GM12878 (cell line): ENCODE results near the gene MFSD1. TPM values are rescaled to one million over a fixed set of nuclear protein-coding genes. Genes with fewer than 3 reads are reported as not detected.
A peak's percentile ranks its signal among the peaks of the same experiment; 100 is the strongest.
"Not testable (repeated sequence)": the region's sequence is repeated elsewhere in the genome, so short reads cannot be mapped to it uniquely, and the experiment has no call there.

Experiments
- ATAC-seq: fragments of 200-7000 bp; cut with Tn5 transposase; 3 replicates; pipeline ENCODE4 v1.9.1; 2020; ENCODE audit warnings: mild to moderate bottlenecking, moderate library complexity
- BruUV-seq: library from RNA; stranded (reverse); fragments of 400-500 nt; replicated peaks from 2 replicates; lab custom pipeline; 2021; lab: Mats Ljungman, UMichigan
- CTCF ChIA-PET: fragments of 300-600 bp; sonication (Branson Sonifier 250); formaldehyde crosslinking; extraction: SDS; loops from one replicate; lab custom pipeline; 2021; ENCODE audit warnings: inconsistent platforms; lab: Yijun Ruan, JAX
- POLR2A ChIA-PET: fragments of 350-600 bp; formaldehyde crosslinking; extraction: SDS; loops from one replicate; lab custom pipeline; 2021; ENCODE audit warnings: inconsistent platforms; lab: Charles Lee
- RAD21 ChIA-PET: fragments of 300-600 bp; sonication (Branson Sonifier 250); formaldehyde crosslinking; loops from one replicate; lab custom pipeline; 2023; ENCODE audit warnings: antibody characterized with exemption; ENCODE audit not compliant: unreplicated experiment; lab: Charles Lee
- SMC1A ChIA-PET: fragments of 300-600 bp; sonication (Branson Sonifier 250); formaldehyde crosslinking; loops from one replicate; lab custom pipeline; 2023; ENCODE audit not compliant: unreplicated experiment, uncharacterized antibody; lab: Charles Lee
- DNase-seq: peaks from one replicate; pipeline ENCODE4 v3.0.0-alpha.2; 2011; ENCODE audit warnings: low read depth, low spot score
- FAIRE-seq: peaks from 3 replicates; lab custom pipeline; 2011; peaks lifted over from hg19 to GRCh38; lab: Jason Lieb, UNC
- H2AFZ ChIP-seq: 2 replicates; pipeline ENCODE4 v1.6.0; 2011; ENCODE audit warnings: low read depth, low read length, control low read depth; ENCODE audit not compliant: control insufficient read depth
- H3K27ac ChIP-seq: 2 replicates; pipeline ENCODE4 v1.5.1; 2011; ENCODE audit warnings: control low read depth; ENCODE audit not compliant: control insufficient read depth, insufficient read depth
- H3K27me3 ChIP-seq, 2 experiments: replicated peaks in 1 of 2; 2 replicates each; pipeline versions ENCODE4 v1.6.0 to v1.6.1; 2011; ENCODE audit warnings: low read length in 1 of 2; ENCODE audit not compliant: control insufficient read depth in 2 of 2, insufficient read depth in 2 of 2
- H3K36me3 ChIP-seq, 2 experiments: 2 replicates each; pipeline ENCODE4 v1.5.1; 2011; ENCODE audit warnings: low read length in 1 of 2; ENCODE audit not compliant: control insufficient read depth in 2 of 2, insufficient read depth in 2 of 2
- H3K4me1 ChIP-seq: 2 replicates; pipeline ENCODE4 v1.6.1; 2011; ENCODE audit warnings: mild to moderate bottlenecking, low read length, moderate library complexity, mixed read lengths; ENCODE audit not compliant: control insufficient read depth, insufficient read depth
- H3K4me2 ChIP-seq: 2 replicates; pipeline ENCODE4 v1.6.0; 2011; ENCODE audit warnings: control low read depth; ENCODE audit not compliant: control insufficient read depth, insufficient read depth
- H3K4me3 ChIP-seq: fragments of 200-600 bp; sonication (generic); 2 replicates; pipeline ENCODE4 v1.5.1; 2016
- H3K79me2 ChIP-seq: 2 replicates; pipeline ENCODE4 v1.6.0; 2011; ENCODE audit warnings: low read length; ENCODE audit not compliant: control insufficient read depth, insufficient read depth
- H3K9ac ChIP-seq: 2 replicates; pipeline ENCODE4 v1.8.0; 2011; ENCODE audit warnings: low read length, control low read depth, mixed read lengths; ENCODE audit not compliant: control insufficient read depth, insufficient read depth
- H3K9me3 ChIP-seq: replicated peaks from 3 replicates; pipeline ENCODE4 v1.5.1; 2011; ENCODE audit warnings: mild to moderate bottlenecking, low read length; ENCODE audit not compliant: control insufficient read depth, insufficient read depth
- H4K20me1 ChIP-seq: 2 replicates; pipeline ENCODE4 v1.6.0; 2011; ENCODE audit not compliant: control insufficient read depth, insufficient read depth
- GATAD2B ChIP-seq: fragments of 450-650 bp; conservative IDR thresholded peaks from 2 replicates; pipeline ENCODE4 v1.6.1; 2017; ENCODE audit warnings: low read depth, mild to moderate bottlenecking, moderate library complexity
- LARP7 ChIP-seq: fragments of 450-650 bp; IDR thresholded peaks from 2 replicates; pipeline ENCODE4 v1.6.1; 2017; ENCODE audit warnings: mild to moderate bottlenecking
- MEF2B ChIP-seq: fragments of 450-650 bp; IDR thresholded peaks from 2 replicates; pipeline ENCODE4 v1.6.1; 2018; ENCODE audit warnings: mild to moderate bottlenecking, moderate library complexity; ENCODE audit not compliant: partially characterized antibody, poor library complexity, severe bottlenecking
- NFXL1 ChIP-seq: fragments of 450-650 bp; IDR thresholded peaks from 2 replicates; pipeline ENCODE4 v1.6.1; 2017; ENCODE audit warnings: antibody characterized with exemption, mild to moderate bottlenecking, borderline replicate concordance
- NR2F1 ChIP-seq: fragments of 450-650 bp; conservative IDR thresholded peaks from 2 replicates; pipeline ENCODE4 v1.6.1; 2017; ENCODE audit warnings: mild to moderate bottlenecking
- PAX8 ChIP-seq: fragments of 450-650 bp; IDR thresholded peaks from 2 replicates; pipeline ENCODE4 v1.6.1; 2017; ENCODE audit warnings: mild to moderate bottlenecking, moderate library complexity
- SMAD5 ChIP-seq: IDR thresholded peaks from 2 replicates; pipeline ENCODE4 v1.6.1; 2016; ENCODE audit warnings: antibody characterized with exemption, low read depth
- ZSCAN29 ChIP-seq: fragments of 450-650 bp; IDR thresholded peaks from 2 replicates; pipeline ENCODE4 v1.6.1; 2017; ENCODE audit warnings: mild to moderate bottlenecking, moderate library complexity
- WGBS: methylation state at CpG from one replicate; pipeline ENCODE4 v1.1.6; 2016; ENCODE audit warnings: low lambda C conversion rate; ENCODE audit not compliant: insufficient replicate concordance, insufficient coverage; ENCODE audit errors: missing lambda C conversion rate; 5-methylcytosine and 5-hydroxymethylcytosine counted together
- in situ Hi-C: fragments of 300-500 bp; cut with MboI; formaldehyde crosslinking; loops from 9 replicates; pipeline ENCODE4 v1.14.3; 2018; ENCODE audit warnings: mixed read lengths
- intact Hi-C: fragments of 100-400 bp; cut with micrococcal nuclease; formaldehyde crosslinking; loops from one replicate; pipeline ENCODE4 v1.14.2; 2022; ENCODE audit not compliant: unreplicated experiment
- polyA plus RNA-seq, 11 experiments: library from polyadenylated mRNA; depleted of rRNA in 4 of 11; unstranded in 6 of 11; stranded (reverse) in 5 of 11; fragments of >200 nt; fragmentation: Nextera tagmentation in 4 of 11; fragmentation: Illumina TruSeq in 1 of 11; extraction: Ambion mirVana in 4 of 11; extraction: Trizol in 1 of 11; gene quantifications; 1 replicate in 1 of 11; 2 replicates in 10 of 11; pipeline versions ENCODE4 v1.2.1 to v1.2.3, GENCODE V29; 2011 to 2016; ENCODE audit warnings: inconsistent platforms in 2 of 11, missing spikeins in 2 of 11, low read depth in 1 of 11
- total RNA-seq, 4 experiments: library from RNA; depleted of rRNA in 3 of 4; stranded (reverse); fragments of >200 nt in 3 of 4; fragmentation: Illumina TruSeq in 1 of 4; extraction: Trizol in 1 of 4; gene quantifications; 2 replicates each; pipeline versions ENCODE4 v1.2.1 to v1.2.3, GENCODE V29; 2013 to 2021

MFSD1 gene
- total and polyA plus RNA-seq, 10 of the 15 experiments (the other 5 are each of a cell fraction or from before 2014, with no cell fraction given): 7.3 to 41.7 (median 28.6) TPM

DNA sequence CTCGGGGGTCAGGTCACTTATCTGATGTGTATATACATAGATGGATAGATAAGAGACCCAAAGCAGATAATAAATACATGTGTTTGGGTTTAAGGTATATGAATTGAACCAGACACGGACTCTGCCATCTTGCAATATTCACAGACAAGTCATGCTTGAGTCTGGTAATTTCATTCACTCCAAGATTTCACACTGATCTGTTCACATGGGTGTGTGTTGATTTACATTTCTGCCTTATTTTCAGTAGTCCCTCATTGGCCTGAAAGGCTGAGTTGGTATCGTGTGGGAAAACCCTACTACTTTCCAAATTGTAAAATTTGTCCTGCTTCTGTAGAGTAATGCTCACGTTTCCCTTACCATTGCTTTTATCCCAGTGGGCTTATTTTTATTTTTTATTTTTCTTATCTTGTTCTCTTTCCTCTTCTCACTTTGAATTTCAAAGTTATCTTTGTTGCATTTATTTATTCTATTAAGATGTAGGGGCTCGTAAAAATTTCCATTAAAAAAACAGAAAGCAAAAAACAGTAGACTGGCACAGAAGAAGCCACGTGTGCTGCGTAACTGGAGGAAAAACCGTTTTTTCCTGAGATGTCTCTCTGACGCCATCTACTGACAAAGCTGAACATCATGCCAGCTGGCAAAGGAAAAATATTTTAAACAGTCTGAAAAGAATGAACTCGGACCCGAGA lies 10.8 kb upstream of the MFSD1 start (continued):
- no peak for TF ChIP-seq NR2F1
- TF ChIP-seq MEF2B: no peak
- TF ChIP-seq SMAD5: no peak
- TF ChIP-seq LARP7: no peak
- TF ChIP-seq GATAD2B: no peak
- TF ChIP-seq PAX8: no peak
- no peak for TF ChIP-seq NFXL1
- TF ChIP-seq ZSCAN29: no peak

DNA sequence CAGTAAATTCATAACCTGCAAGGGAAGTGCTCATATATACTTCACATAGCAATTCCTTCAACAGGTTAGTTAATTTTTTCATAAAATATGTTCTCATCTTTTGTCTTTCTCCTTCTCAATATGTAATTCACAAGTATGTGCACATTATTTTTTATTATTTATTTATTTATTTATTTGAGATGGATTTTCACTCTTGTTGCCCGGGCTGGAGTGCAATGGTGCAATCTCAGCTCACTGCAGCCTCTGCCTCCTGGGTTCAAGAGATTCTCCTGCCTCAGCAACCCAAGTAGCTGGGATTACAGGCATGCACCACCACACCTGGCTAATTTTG lies 10.3 kb upstream of the MFSD1 start:
- DNase-seq, H3K4me1 ChIP-seq, H3K9me3 ChIP-seq, H3K4me3 ChIP-seq, H3K27ac ChIP-seq, H3K36me3 ChIP-seq, POLR2A ChIA-PET, FAIRE-seq, H4K20me1 ChIP-seq, H3K9ac ChIP-seq, ATAC-seq, BruUV-seq, H3K27me3 ChIP-seq, H3K79me2 ChIP-seq: not testable (repeated sequence)
- WGBS: 0% methylated on average over 1 of the region's 1 CpG
- intact Hi-C loops (loop anchor here (1.0 to 10.0 kb wide), 5 partner anchors 64 to 1177 kb away; partner anchors contain the start of gene LXN), in situ Hi-C loops (loop anchor here (5.0 to 25.0 kb wide), 3 partner anchors 69 to 1179 kb away; no protein-coding TSS in a partner anchor)
- CTCF ChIA-PET: interaction anchor here (0.6 to 5.6 kb wide), 34 partner anchors 10 to 1259 kb away, joined by 3 to 159 read pairs (median 4); partner anchors contain the start of genes GFM1, LXN, MFSD1 and MLF1
- H2AFZ ChIP-seq: peak overlapping the region; percentile 83; the same call in 1 of the 2 replicates
- peak overlapping the region; percentile 7 for H3K4me2 ChIP-seq
- RAD21 ChIA-PET: interaction anchor here (0.8 to 4.1 kb wide), 10 partner anchors 10 to 252 kb away, joined by 3 to 78 read pairs (median 4); partner anchors contain the start of genes LXN and MFSD1
- SMC1A ChIA-PET: interaction anchor here (0.8 to 3.7 kb wide), 10 partner anchors 8 to 1071 kb away, joined by 3 to 59 read pairs (median 4); no protein-coding TSS in a partner anchor
